GM19099 (cell line): ENCODE results near the gene IQGAP2.

Source experiments
- POLR2A ChIP-seq: IDR thresholded peaks from 3 replicates; pipeline ENCODE4 v1.6.1; 2011; ENCODE audit warnings: low read depth; ENCODE audit not compliant: insufficient read length; ENCODE audit errors: extremely low read depth

IQGAP2 gene

GRCh38 chr5:76622076-76622475 lies 219.0 kb downstream of the IQGAP2 start:
- TF ChIP-seq POLR2A: no peak

- no peak for TF ChIP-seq POLR2A
These were observed 220.0 kb downstream of the IQGAP2 start, which contains the start of gene F2RL2 for GRCh38 chr5:76622973-76623596. Gene F2RL2 (minus strand): TSS chr5:76623403. CDS start chr5:76623230, 173 bp downstream.

- no peak for TF ChIP-seq POLR2A
These were observed 222.2 kb downstream of the IQGAP2 start for GRCh38 chr5:76625087-76625815.

GRCh38 chr5:76626738-76627137 lies 223.7 kb downstream of the IQGAP2 start:
- no peak for TF ChIP-seq POLR2A

GRCh38 chr5:76634661-76635060 lies 231.6 kb downstream of the IQGAP2 start:
- no peak for TF ChIP-seq POLR2A

- TF ChIP-seq POLR2A: no peak
These were observed 234.4 kb downstream of the IQGAP2 start for GRCh38 chr5:76637490-76637889.

GRCh38 chr5:76638479-76638878 lies 235.4 kb downstream of the IQGAP2 start:
- TF ChIP-seq POLR2A: no peak

- no peak for TF ChIP-seq POLR2A
These were observed 238.5 kb downstream of the IQGAP2 start for GRCh38 chr5:76641514-76642120.

- TF ChIP-seq POLR2A: no peak
These were observed 239.4 kb downstream of the IQGAP2 start for GRCh38 chr5:76642390-76643040.

- no peak for TF ChIP-seq POLR2A
These were observed 240.3 kb downstream of the IQGAP2 start for GRCh38 chr5:76643371-76643770.

- no peak for TF ChIP-seq POLR2A
These were observed 246.1 kb downstream of the IQGAP2 start for GRCh38 chr5:76649140-76649539.

- no peak for TF ChIP-seq POLR2A
These were observed 249.8 kb downstream of the IQGAP2 start for GRCh38 chr5:76652809-76653414.

GRCh38 chr5:76657091-76657490 lies 254.0 kb downstream of the IQGAP2 start:
- no peak for TF ChIP-seq POLR2A

- TF ChIP-seq POLR2A: no peak
These were observed 254.7 kb downstream of the IQGAP2 start for GRCh38 chr5:76657683-76658311.

GRCh38 chr5:76660360-76660759 lies 257.3 kb downstream of the IQGAP2 start:
- no peak for TF ChIP-seq POLR2A
